HFF-Myc (cell line): ENCODE data around the gene ARF3.

Experiments
- DNase-seq: peaks from one replicate; pipeline ENCODE4 v3.0.0-alpha.2; 2011; ENCODE audit warnings: low read depth; ENCODE audit errors: extremely low read depth
- H3K4me3 ChIP-seq: replicated peaks from 2 replicates; pipeline ENCODE4 v1.5.1; 2011; ENCODE audit warnings: low read depth, mild to moderate bottlenecking, control low read depth, low read length
- CTCF ChIP-seq: IDR thresholded peaks from 2 replicates; pipeline ENCODE4 v1.5.1; 2012; ENCODE audit warnings: mild to moderate bottlenecking, low read depth, low read length, control low read depth; ENCODE audit errors: missing control alignments

ARF3 gene

DNA sequence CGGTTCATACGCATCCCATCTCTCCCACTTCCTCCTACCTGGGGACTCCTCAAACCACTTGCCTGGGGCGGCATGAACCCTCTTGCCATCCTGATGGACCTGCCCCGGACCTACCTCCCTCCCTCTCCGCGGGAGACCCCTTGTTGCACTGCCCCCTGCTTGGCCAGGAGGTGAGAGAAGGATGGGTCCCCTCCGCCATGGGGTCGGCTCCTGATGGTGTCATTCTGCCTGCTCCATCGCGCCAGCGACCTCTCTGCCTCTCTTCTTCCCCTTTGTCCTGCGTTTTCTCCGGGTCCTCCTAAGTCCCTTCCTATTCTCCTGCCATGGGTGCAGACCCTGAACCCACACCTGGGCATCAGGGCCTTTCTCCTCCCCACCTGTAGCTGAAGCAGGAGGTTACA is 24.5 kb upstream of the ARF3 start:
- no peak for DNase-seq
- no peak for TF ChIP-seq CTCF
- H3K4me3 ChIP-seq, result no peak overlapping the region

DNA sequence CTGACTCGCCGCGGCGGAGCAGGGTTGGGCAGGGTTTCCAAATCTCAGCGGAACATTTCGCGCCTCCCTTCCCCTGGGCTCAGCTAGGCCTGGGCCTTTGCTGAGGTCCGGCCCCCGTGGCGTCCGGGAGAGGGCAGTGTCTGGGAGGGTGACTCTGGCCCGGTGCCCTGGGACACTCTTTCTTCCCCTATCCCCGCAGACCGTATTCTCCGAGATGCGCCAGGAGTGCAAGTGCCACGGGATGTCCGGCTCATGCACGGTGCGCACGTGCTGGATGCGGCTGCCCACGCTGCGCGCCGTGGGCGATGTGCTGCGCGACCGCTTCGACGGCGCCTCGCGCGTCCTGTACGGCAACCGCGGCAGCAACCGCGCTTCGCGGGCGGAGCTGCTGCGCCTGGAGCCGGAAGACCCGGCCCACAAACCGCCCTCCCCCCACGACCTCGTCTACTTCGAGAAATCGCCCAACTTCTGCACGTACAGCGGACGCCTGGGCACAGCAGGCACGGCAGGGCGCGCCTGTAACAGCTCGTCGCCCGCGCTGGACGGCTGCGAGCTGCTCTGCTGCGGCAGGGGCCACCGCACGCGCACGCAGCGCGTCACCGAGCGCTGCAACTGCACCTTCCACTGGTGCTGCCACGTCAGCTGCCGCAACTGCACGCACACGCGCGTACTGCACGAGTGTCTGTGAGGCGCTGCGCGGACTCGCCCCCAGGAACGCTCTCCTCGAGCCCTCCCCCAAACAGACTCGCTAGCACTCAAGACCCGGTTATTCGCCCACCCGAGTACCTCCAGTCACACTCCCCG is 23.9 kb upstream of the ARF3 start:
- no peak overlapping the region for H3K4me3 ChIP-seq
- TF ChIP-seq CTCF, result peak; percentile 13
- DNase-seq, result no peak

- H3K4me3 ChIP-seq, result no peak overlapping the region
- no peak for TF ChIP-seq CTCF
- DNase-seq, result no peak
Observed at GRCh38 chr12:48980389-48980952, 23.2 kb upstream of the ARF3 start.

GRCh38 chr12:48979602-48980388 is 22.5 kb upstream of the ARF3 start:
- no peak overlapping the region for H3K4me3 ChIP-seq
- DNase-seq, result no peak

GRCh38 chr12:48978741-48979601 is 21.7 kb upstream of the ARF3 start:
- DNase-seq, result no peak
- TF ChIP-seq CTCF, result no peak
- H3K4me3 ChIP-seq, result no peak overlapping the region

More at GRCh38 chr12:48979602-48980388, 22.5 kb upstream of the ARF3 start:
- no peak for TF ChIP-seq CTCF

GRCh38 chr12:48978291-48978740 is 21.0 kb upstream of the ARF3 start, which contains the start of gene WNT1:
WNT1 (plus strand) TSS chr12:48978322; CDS start chr12:48978651, 329 bp downstream.
- no peak for TF ChIP-seq CTCF
- no peak for DNase-seq
- H3K4me3 ChIP-seq, result no peak within 1 kb of the TSS
